Measurements from ENCODE around the gene ATE1. TPM values are rescaled to one million over a fixed set of nuclear protein-coding genes. Genes with fewer than 3 reads are reported as not detected.

ATE1 gene
- total and polyA plus RNA-seq, 2 experiments from 2014 or later, result 17.4 to 24.5 TPM

- TF ChIP-seq EZH2phosphoT487 (IDR thresholded peaks at IDR 0.05; ENCODE audit: unreplicated experiment), result no peak
- TF ChIP-seq, protein P1, sequence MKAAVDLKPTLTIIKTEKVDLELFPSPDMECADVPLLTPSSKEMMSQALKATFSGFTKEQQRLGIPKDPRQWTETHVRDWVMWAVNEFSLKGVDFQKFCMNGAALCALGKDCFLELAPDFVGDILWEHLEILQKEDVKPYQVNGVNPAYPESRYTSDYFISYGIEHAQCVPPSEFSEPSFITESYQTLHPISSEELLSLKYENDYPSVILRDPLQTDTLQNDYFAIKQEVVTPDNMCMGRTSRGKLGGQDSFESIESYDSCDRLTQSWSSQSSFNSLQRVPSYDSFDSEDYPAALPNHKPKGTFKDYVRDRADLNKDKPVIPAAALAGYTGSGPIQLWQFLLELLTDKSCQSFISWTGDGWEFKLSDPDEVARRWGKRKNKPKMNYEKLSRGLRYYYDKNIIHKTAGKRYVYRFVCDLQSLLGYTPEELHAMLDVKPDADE (IDR thresholded peaks at IDR 0.05), result no peak
- no peak for TF ChIP-seq STAT1 (IDR thresholded peaks at IDR 0.05; ENCODE audit: unreplicated experiment)
- no peak for TF ChIP-seq JUNB (IDR thresholded peaks at IDR 0.05; ENCODE audit: unreplicated experiment)
- TF ChIP-seq NANOG (IDR thresholded peaks at IDR 0.05; ENCODE audit: borderline replicate concordance), result no peak
- TF ChIP-seq, protein P2, sequence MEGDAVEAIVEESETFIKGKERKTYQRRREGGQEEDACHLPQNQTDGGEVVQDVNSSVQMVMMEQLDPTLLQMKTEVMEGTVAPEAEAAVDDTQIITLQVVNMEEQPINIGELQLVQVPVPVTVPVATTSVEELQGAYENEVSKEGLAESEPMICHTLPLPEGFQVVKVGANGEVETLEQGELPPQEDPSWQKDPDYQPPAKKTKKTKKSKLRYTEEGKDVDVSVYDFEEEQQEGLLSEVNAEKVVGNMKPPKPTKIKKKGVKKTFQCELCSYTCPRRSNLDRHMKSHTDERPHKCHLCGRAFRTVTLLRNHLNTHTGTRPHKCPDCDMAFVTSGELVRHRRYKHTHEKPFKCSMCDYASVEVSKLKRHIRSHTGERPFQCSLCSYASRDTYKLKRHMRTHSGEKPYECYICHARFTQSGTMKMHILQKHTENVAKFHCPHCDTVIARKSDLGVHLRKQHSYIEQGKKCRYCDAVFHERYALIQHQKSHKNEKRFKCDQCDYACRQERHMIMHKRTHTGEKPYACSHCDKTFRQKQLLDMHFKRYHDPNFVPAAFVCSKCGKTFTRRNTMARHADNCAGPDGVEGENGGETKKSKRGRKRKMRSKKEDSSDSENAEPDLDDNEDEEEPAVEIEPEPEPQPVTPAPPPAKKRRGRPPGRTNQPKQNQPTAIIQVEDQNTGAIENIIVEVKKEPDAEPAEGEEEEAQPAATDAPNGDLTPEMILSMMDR (conservative IDR thresholded peaks at IDR 0.05; ENCODE audit: low read depth in 2 of 2), result no peak
Measured at GRCh38 chr10:121710971-121711370, 216.9 kb downstream of the ATE1 start (continued).

GRCh38 chr10:121710207-121710606 is 217.6 kb downstream of the ATE1 start:
- Histone ChIP-seq H3K4me3 (no peak overlapping the region), H4K20me1 (replicated peaks; ENCODE audit: insufficient read depth) (no peaks in the 10 kb centered on the region), H3F3A (replicated peaks; ENCODE audit: low read depth) (no peaks in the 10 kb centered on the region), H3K4me2 (peak overlapping the region; percentile 67), H3K27me3 (ENCODE audit: insufficient read depth) (no peaks in the 10 kb centered on the region), H3K9me2 (ENCODE audit: insufficient read depth) (no peaks in the 10 kb centered on the region), H2AFZ (peak overlapping the region; percentile 43), H3K4me1 (ENCODE audit: insufficient read depth) (peaks cover 28% of the 10 kb centered on the region), H3K27ac (ENCODE audit: low read depth) (no peak overlapping the region), H3K36me3 (ENCODE audit: insufficient read depth) (no peaks in the 10 kb centered on the region), H3K79me2 (replicated peaks; ENCODE audit: insufficient read depth) (no peaks in the 10 kb centered on the region)
- DNase-seq (ENCODE audit: low spot score) (no peak), ATAC-seq (peak; percentile 26; the same call in 2 of the 3 replicates)
- Mint-ChIP-seq H3K27ac (peak overlapping the region; percentile 68; the same call in 1 of the 2 replicates), H3K4me1 (peaks cover 31% of the 10 kb centered on the region), H3K9me3 (peaks cover 8% of the 10 kb centered on the region), H3K36me3 (ENCODE audit: low read depth) (no peaks in the 10 kb centered on the region; the same call in 2 of the 3 replicates), H3K27me3 (ENCODE audit: insufficient read depth, low read depth, poor library complexity) (peaks cover 6% of the 10 kb centered on the region), H3K4me3 (peak overlapping the region; percentile 13; the same call in 2 of the 3 replicates)
- TF ChIP-seq, protein P3, sequence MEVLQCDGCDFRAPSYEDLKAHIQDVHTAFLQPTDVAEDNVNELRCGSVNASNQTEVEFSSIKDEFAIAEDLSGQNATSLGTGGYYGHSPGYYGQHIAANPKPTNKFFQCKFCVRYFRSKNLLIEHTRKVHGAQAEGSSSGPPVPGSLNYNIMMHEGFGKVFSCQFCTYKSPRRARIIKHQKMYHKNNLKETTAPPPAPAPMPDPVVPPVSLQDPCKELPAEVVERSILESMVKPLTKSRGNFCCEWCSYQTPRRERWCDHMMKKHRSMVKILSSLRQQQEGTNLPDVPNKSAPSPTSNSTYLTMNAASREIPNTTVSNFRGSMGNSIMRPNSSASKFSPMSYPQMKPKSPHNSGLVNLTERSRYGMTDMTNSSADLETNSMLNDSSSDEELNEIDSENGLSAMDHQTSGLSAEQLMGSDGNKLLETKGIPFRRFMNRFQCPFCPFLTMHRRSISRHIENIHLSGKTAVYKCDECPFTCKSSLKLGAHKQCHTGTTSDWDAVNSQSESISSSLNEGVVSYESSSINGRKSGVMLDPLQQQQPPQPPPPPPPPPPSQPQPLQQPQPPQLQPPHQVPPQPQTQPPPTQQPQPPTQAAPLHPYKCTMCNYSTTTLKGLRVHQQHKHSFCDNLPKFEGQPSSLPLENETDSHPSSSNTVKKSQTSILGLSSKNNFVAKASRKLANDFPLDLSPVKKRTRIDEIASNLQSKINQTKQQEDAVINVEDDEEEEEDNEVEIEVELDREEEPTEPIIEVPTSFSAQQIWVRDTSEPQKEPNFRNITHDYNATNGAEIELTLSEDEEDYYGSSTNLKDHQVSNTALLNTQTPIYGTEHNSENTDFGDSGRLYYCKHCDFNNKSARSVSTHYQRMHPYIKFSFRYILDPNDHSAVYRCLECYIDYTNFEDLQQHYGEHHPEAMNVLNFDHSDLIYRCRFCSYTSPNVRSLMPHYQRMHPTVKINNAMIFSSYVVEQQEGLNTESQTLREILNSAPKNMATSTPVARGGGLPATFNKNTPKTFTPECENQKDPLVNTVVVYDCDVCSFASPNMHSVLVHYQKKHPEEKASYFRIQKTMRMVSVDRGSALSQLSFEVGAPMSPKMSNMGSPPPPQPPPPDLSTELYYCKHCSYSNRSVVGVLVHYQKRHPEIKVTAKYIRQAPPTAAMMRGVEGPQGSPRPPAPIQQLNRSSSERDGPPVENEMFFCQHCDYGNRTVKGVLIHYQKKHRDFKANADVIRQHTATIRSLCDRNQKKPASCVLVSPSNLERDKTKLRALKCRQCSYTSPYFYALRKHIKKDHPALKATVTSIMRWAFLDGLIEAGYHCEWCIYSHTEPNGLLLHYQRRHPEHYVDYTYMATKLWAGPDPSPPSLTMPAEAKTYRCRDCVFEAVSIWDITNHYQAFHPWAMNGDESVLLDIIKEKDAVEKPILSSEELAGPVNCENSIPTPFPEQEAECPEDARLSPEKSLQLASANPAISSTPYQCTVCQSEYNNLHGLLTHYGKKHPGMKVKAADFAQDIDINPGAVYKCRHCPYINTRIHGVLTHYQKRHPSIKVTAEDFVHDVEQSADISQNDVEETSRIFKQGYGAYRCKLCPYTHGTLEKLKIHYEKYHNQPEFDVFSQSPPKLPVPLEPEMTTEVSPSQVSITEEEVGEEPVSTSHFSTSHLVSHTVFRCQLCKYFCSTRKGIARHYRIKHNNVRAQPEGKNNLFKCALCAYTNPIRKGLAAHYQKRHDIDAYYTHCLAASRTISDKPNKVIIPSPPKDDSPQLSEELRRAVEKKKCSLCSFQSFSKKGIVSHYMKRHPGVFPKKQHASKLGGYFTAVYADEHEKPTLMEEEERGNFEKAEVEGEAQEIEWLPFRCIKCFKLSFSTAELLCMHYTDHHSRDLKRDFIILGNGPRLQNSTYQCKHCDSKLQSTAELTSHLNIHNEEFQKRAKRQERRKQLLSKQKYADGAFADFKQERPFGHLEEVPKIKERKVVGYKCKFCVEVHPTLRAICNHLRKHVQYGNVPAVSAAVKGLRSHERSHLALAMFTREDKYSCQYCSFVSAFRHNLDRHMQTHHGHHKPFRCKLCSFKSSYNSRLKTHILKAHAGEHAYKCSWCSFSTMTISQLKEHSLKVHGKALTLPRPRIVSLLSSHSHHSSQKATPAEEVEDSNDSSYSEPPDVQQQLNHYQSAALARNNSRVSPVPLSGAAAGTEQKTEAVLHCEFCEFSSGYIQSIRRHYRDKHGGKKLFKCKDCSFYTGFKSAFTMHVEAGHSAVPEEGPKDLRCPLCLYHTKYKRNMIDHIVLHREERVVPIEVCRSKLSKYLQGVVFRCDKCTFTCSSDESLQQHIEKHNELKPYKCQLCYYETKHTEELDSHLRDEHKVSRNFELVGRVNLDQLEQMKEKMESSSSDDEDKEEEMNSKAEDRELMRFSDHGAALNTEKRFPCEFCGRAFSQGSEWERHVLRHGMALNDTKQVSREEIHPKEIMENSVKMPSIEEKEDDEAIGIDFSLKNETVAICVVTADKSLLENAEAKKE (CRISPR knock-in tag; IDR thresholded peaks at IDR 0.05), result no peak
- TF ChIP-seq, protein P2 (conservative IDR thresholded peaks at IDR 0.05; ENCODE audit: low read depth in 2 of 2), result no peak
- TF ChIP-seq POLR2AphosphoS5 (IDR thresholded peaks at IDR 0.05; ENCODE audit: low read depth), result no peak
- TF ChIP-seq, protein P4, sequence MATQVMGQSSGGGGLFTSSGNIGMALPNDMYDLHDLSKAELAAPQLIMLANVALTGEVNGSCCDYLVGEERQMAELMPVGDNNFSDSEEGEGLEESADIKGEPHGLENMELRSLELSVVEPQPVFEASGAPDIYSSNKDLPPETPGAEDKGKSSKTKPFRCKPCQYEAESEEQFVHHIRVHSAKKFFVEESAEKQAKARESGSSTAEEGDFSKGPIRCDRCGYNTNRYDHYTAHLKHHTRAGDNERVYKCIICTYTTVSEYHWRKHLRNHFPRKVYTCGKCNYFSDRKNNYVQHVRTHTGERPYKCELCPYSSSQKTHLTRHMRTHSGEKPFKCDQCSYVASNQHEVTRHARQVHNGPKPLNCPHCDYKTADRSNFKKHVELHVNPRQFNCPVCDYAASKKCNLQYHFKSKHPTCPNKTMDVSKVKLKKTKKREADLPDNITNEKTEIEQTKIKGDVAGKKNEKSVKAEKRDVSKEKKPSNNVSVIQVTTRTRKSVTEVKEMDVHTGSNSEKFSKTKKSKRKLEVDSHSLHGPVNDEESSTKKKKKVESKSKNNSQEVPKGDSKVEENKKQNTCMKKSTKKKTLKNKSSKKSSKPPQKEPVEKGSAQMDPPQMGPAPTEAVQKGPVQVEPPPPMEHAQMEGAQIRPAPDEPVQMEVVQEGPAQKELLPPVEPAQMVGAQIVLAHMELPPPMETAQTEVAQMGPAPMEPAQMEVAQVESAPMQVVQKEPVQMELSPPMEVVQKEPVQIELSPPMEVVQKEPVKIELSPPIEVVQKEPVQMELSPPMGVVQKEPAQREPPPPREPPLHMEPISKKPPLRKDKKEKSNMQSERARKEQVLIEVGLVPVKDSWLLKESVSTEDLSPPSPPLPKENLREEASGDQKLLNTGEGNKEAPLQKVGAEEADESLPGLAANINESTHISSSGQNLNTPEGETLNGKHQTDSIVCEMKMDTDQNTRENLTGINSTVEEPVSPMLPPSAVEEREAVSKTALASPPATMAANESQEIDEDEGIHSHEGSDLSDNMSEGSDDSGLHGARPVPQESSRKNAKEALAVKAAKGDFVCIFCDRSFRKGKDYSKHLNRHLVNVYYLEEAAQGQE (IDR thresholded peaks at IDR 0.05; ENCODE audit: unreplicated experiment), result no peak

Measured in GM23338 (cell line).